Panc1 (cell line): ENCODE measurements around the gene HDHD2. TPM values are rescaled to one million over a fixed set of nuclear protein-coding genes. Genes with fewer than 3 reads are reported as not detected.
"Not testable (repeated sequence)": the region's sequence is repeated elsewhere in the genome, so short reads cannot be mapped to it uniquely, and the experiment has no call there.

Experiments
- ATAC-seq: fragments of 200-7000 bp; cut with Tn5 transposase; 2 replicates; pipeline ENCODE4 v1.9.1; 2020; ENCODE audit warnings: mild to moderate bottlenecking, moderate library complexity
- BruUV-seq: library from RNA; stranded (reverse); fragments of 400-500 nt; replicated peaks from 2 replicates; lab custom pipeline; 2021; lab: Mats Ljungman, UMichigan
- CTCF ChIA-PET: fragments of 300-600 bp; sonication (Branson Sonifier 250); formaldehyde crosslinking; loops from one replicate; lab custom pipeline; 2022; ENCODE audit warnings: antibody characterized with exemption; lab: Charles Lee
- POLR2A ChIA-PET: fragments of 300-600 bp; sonication (Branson Sonifier 250); formaldehyde crosslinking; loops from one replicate; lab custom pipeline; 2022; ENCODE audit warnings: antibody characterized with exemption; lab: Charles Lee
- DNase-seq: peaks from one replicate; pipeline ENCODE4 v3.0.0-alpha.2; 2010; ENCODE audit warnings: low read depth, low spot score
- H3K27ac ChIP-seq: 2 replicates; pipeline ENCODE4 v1.5.1; 2011; ENCODE audit warnings: mild to moderate bottlenecking, low read length, inconsistent platforms
- H3K27me3 ChIP-seq: fragments of 200-500 bp; sonication (Bioruptor generic); 2 replicates; pipeline ENCODE4 v1.6.0; 2014; ENCODE audit warnings: low read length, inconsistent platforms; ENCODE audit not compliant: control insufficient read depth, insufficient read depth
- H3K36me3 ChIP-seq: fragments of 200-500 bp; sonication (Bioruptor generic); 2 replicates; pipeline ENCODE4 v1.5.1; 2014; ENCODE audit warnings: inconsistent platforms, mild to moderate bottlenecking, low read length, moderate library complexity; ENCODE audit not compliant: control insufficient read depth, insufficient read depth
- H3K4me1 ChIP-seq: 2 replicates; pipeline ENCODE4 v1.5.1; 2011; ENCODE audit warnings: inconsistent platforms, mild to moderate bottlenecking, low read length, moderate library complexity; ENCODE audit not compliant: control insufficient read depth, insufficient read depth
- H3K4me3 ChIP-seq, 2 experiments: 2 replicates each; pipeline ENCODE4 v1.5.1; 2011 to 2012; ENCODE audit warnings: low read depth in 2 of 2, low read length in 2 of 2, mild to moderate bottlenecking in 2 of 2, inconsistent platforms in 1 of 2, moderate library complexity in 1 of 2
- H3K9me3 ChIP-seq: fragments of 200-500 bp; sonication (Bioruptor generic); 2 replicates; pipeline ENCODE4 v1.5.1; 2014; ENCODE audit warnings: low read depth, mild to moderate bottlenecking, inconsistent platforms, low read length, moderate library complexity; ENCODE audit not compliant: control insufficient read depth, insufficient read depth
- CTCF ChIP-seq: fragments of 450-650 bp; IDR thresholded peaks from 2 replicates; pipeline ENCODE4 v1.5.1; 2017; ENCODE audit warnings: mild to moderate bottlenecking
- POLR2AphosphoS5 ChIP-seq: IDR thresholded peaks from 2 replicates; pipeline ENCODE4 v1.6.1; 2012; ENCODE audit warnings: mild to moderate bottlenecking, low read depth, low read length, moderate library complexity
- REST ChIP-seq, 2 experiments: IDR thresholded peaks; 2 replicates each; pipeline ENCODE4 v1.6.1; 2011 to 2012; ENCODE audit warnings: low read depth in 2 of 2, control low read depth in 1 of 2, low read length in 1 of 2, mild to moderate bottlenecking in 1 of 2, moderate library complexity in 1 of 2; ENCODE audit not compliant: insufficient read depth in 1 of 2
- SIN3A ChIP-seq: IDR thresholded peaks from 2 replicates; pipeline ENCODE4 v1.6.1; 2012; ENCODE audit warnings: low read depth, mild to moderate bottlenecking, low read length, moderate library complexity, borderline replicate concordance; ENCODE audit not compliant: insufficient read depth
- TCF7L2 ChIP-seq: IDR thresholded peaks from 2 replicates; pipeline ENCODE4 v1.6.1; 2011; ENCODE audit warnings: mild to moderate bottlenecking, low read depth, low read length, inconsistent platforms
- in situ Hi-C: cut with HindIII; loops from 2 replicates; pipeline ENCODE4 v1.10.0; 2016; ENCODE audit warnings: low sequenced_read_pairs, low pct_unique_long_range_greater_than_20kb
- intact Hi-C: fragments of 100-400 bp; cut with micrococcal nuclease; formaldehyde crosslinking; loops from one replicate; pipeline ENCODE4 v1.10.0; 2022; ENCODE audit not compliant: unreplicated experiment
- total RNA-seq: library from RNA; stranded (reverse); gene quantifications from one replicate; pipeline ENCODE4 v1.2.1, GENCODE V29; 2021; ENCODE audit not compliant: unreplicated experiment

The HDHD2 gene
- total RNA-seq, 1 experiment from 2014 or later = 24.6 TPM

- Histone ChIP-seq H3K4me3 (no peak overlapping the region), H3K27ac (no peak overlapping the region), H3K4me1 (no peaks in the 10 kb centered on the region), H3K9me3 (no peaks in the 10 kb centered on the region), H3K36me3 (no peaks in the 10 kb centered on the region), H3K27me3 (peaks cover 2% of the 10 kb centered on the region; the same call in 1 of the 2 replicates)
- DNase-seq (no peak), ATAC-seq (no peak)
- intact Hi-C loops (no loop called here), in situ Hi-C loops (no loop called here)
- ChIA-PET CTCF (no interaction called here), POLR2A (no interaction called here)
- BruUV-seq = no TSS peak
- TF ChIP-seq CTCF (no peak), POLR2AphosphoS5 (no peak), TCF7L2 (no peak), SIN3A (no peak), REST (IDR thresholded peaks at IDR 0.05; ENCODE audit: insufficient read depth in 1 of 2, low read depth in 2 of 2, low read length in 1 of 2) (no peak)
Observed at GRCh38 chr18:47184419-47185050, 34.2 kb upstream of the HDHD2 start.

GRCh38 chr18:47182156-47182555 lies 31.9 kb upstream of the HDHD2 start:
- H3K4me3 ChIP-seq, DNase-seq, H3K9me3 ChIP-seq, intact Hi-C loops, H3K27ac ChIP-seq, in situ Hi-C loops, H3K36me3 ChIP-seq, ATAC-seq, CTCF ChIA-PET, BruUV-seq, POLR2A ChIA-PET, H3K27me3 ChIP-seq, H3K4me1 ChIP-seq: not testable (repeated sequence)

GRCh38 chr18:47180765-47181164 lies 30.5 kb upstream of the HDHD2 start:
- Histone ChIP-seq H3K4me1 (no peaks in the 10 kb centered on the region), H3K9me3 (no peaks in the 10 kb centered on the region), H3K4me3 (no peak overlapping the region), H3K27me3 (no peaks in the 10 kb centered on the region), H3K27ac (no peak overlapping the region), H3K36me3 (no peaks in the 10 kb centered on the region; the same call in 1 of the 2 replicates)
- ChIA-PET POLR2A (no interaction called here), CTCF (no interaction called here)
- no TSS peak for BruUV-seq
- TF ChIP-seq REST (IDR thresholded peaks at IDR 0.05; ENCODE audit: insufficient read depth in 1 of 2, low read depth in 2 of 2, low read length in 1 of 2) = no peak
- ATAC-seq (no peak), DNase-seq (no peak)
- in situ Hi-C loops = no loop called here
- intact Hi-C loops = no loop called here
